Ishikawa (cell line): ENCODE measurements around the gene LRRC2.

Experiments used
- CEBPB ChIP-seq: IDR thresholded peaks from 2 replicates; pipeline ENCODE4 v1.6.1; 2012
- CREB1 ChIP-seq: IDR thresholded peaks from 2 replicates; pipeline ENCODE4 v1.6.1; 2012; ENCODE audit warnings: low read depth
- EGR1 ChIP-seq: IDR thresholded peaks from 2 replicates; pipeline ENCODE4 v1.6.1; 2012
- EP300 ChIP-seq: IDR thresholded peaks from 2 replicates; pipeline ENCODE4 v1.6.1; 2012; ENCODE audit warnings: borderline replicate concordance
- FOXM1 ChIP-seq: IDR thresholded peaks from 2 replicates; pipeline ENCODE4 v1.6.1; 2012; ENCODE audit warnings: low read depth, borderline replicate concordance
- MAX ChIP-seq: IDR thresholded peaks from 2 replicates; pipeline ENCODE4 v1.6.1; 2012
- NFIC ChIP-seq: IDR thresholded peaks from 2 replicates; pipeline ENCODE4 v1.6.1; 2012
- RAD21 ChIP-seq: IDR thresholded peaks from 2 replicates; pipeline ENCODE4 v1.6.1; 2012; ENCODE audit warnings: low read depth
- REST ChIP-seq: IDR thresholded peaks from 2 replicates; pipeline ENCODE4 v1.6.1; 2012; ENCODE audit warnings: low read depth, mild to moderate bottlenecking
- TAF1 ChIP-seq: IDR thresholded peaks from 2 replicates; pipeline ENCODE4 v1.6.1; 2012; ENCODE audit warnings: low read depth, mild to moderate bottlenecking
- TCF12 ChIP-seq: IDR thresholded peaks from 2 replicates; pipeline ENCODE4 v1.6.1; 2012; ENCODE audit warnings: low read depth
- TEAD4 ChIP-seq: IDR thresholded peaks from 2 replicates; pipeline ENCODE4 v1.6.1; 2012
- USF1 ChIP-seq: IDR thresholded peaks from 2 replicates; pipeline ENCODE4 v1.6.1; 2012
- YY1 ChIP-seq: IDR thresholded peaks from 2 replicates; pipeline ENCODE4 v1.6.1; 2012; ENCODE audit warnings: low read depth
- ZBTB7A ChIP-seq: IDR thresholded peaks from 2 replicates; pipeline ENCODE4 v1.6.1; 2012; ENCODE audit warnings: low read depth

LRRC2 gene

GRCh38 chr3:46540550-46540949, 25.6 kb downstream of the LRRC2 start:
- TF ChIP-seq EGR1 (no peak), TEAD4 (no peak), EP300 (no peak), MAX (no peak), YY1 (no peak), RAD21 (no peak), FOXM1 (no peak), USF1 (no peak), TAF1 (no peak), TCF12 (no peak), CREB1 (no peak), REST (no peak), CEBPB (no peak), NFIC (no peak), ZBTB7A (no peak)

GRCh38 chr3:46539443-46540005, 26.6 kb downstream of the LRRC2 start:
- no peak for TF ChIP-seq REST
- TF ChIP-seq CEBPB: no peak
- no peak for TF ChIP-seq ZBTB7A
- no peak for TF ChIP-seq EGR1
- TF ChIP-seq NFIC: no peak
- no peak for TF ChIP-seq EP300
- TF ChIP-seq CREB1: no peak
- no peak for TF ChIP-seq MAX
- TF ChIP-seq TCF12: no peak
- no peak for TF ChIP-seq USF1
- TF ChIP-seq FOXM1: no peak
- TF ChIP-seq YY1: no peak
- TF ChIP-seq TAF1: no peak
- no peak for TF ChIP-seq RAD21
- no peak for TF ChIP-seq TEAD4

GRCh38 chr3:46538803-46539442, 27.2 kb downstream of the LRRC2 start:
- TF ChIP-seq FOXM1: no peak
- TF ChIP-seq REST: no peak
- TF ChIP-seq EP300: no peak
- no peak for TF ChIP-seq CREB1
- no peak for TF ChIP-seq TAF1
- no peak for TF ChIP-seq ZBTB7A
- TF ChIP-seq USF1: no peak
- no peak for TF ChIP-seq NFIC
- no peak for TF ChIP-seq CEBPB
- no peak for TF ChIP-seq EGR1
- TF ChIP-seq YY1: no peak
- no peak for TF ChIP-seq MAX
- no peak for TF ChIP-seq TEAD4
- TF ChIP-seq RAD21: no peak
- TF ChIP-seq TCF12: no peak
